ENCODE data around the gene PLAAT5.

Gene PLAAT5

DNA sequence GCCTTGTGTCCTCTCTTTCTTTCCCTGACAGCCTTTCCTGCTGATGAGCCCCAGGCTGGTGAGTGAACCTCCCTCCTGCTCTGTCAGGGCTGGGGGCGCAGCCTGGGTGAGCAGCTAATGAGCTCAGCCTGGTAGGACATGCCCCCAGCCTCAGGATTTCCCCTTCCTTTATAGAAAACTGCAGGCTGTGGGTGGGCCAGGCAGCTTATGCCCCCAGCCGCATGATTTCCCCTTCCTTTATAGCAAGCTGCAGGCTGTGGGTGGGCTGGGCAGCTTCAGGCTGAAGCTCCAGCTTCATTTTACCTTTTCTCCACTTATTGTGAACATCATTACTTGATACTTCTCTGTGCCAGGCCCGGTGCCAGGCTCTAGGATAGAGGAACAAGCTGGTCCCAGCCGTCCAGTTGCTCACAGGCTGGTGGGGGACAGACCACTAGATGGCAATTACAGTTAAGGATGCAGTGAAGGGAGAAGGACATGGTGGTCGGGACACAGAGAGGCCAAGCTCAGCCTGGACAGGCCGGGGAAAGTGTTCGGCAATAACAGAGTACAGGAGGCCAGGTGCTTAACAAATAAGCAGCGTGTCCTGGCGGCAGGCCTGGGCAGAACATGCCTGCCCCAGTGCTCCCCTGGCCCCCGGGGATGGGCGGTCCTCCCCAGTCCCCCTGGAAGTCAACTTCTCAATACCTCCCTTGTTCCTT lies 20.2 kb upstream of the PLAAT5 start:
- DNase-seq: no peak

DNA sequence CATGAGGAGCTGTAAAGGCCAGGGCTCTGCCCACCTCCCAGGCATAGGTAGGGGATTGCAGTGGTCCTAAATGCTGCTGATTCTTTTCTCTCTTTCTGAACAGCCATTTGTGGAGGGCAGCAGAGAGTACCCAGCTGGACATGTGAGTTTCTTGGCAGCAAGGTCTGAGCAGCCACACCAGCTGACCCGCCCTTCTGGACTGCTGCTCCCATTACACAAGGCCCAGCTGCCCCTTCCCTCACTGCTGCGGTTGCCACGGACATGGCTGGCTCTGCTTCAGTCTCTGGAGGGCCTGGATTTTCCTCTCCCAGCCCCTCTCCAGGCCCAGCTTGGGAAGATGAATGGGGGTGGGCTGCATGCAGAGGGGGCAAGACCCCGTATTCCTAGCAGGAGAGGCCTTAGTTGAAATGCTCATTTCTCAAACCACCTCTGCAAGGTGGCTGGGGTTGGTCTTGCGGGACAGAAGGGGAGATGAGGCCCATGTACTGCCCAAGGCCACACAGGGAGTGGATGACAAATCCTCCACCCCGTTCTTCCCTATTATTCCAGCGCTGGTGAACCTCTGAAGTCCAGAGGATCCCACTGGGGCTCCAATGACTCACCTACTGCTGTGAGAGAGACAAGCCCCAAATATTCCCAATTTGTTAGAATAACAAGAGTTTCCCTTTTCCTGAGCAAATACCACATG lies 19.5 kb upstream of the PLAAT5 start:
- no peak for DNase-seq

- DNase-seq: no peak
Observed at GRCh38 chr11:63508745-63509144, 17.8 kb upstream of the PLAAT5 start.

GRCh38 chr11:63508009-63508408 lies 17.0 kb upstream of the PLAAT5 start:
- DNase-seq: no peak

- DNase-seq: no peak
Observed at GRCh38 chr11:63507511-63507910, 16.5 kb upstream of the PLAAT5 start.

GRCh38 chr11:63506876-63507275 lies 15.9 kb upstream of the PLAAT5 start:
- DNase-seq: no peak

GRCh38 chr11:63505857-63506528 lies 15.0 kb upstream of the PLAAT5 start, which contains the start of gene LGALS12:
LGALS12 (plus strand) TSS chr11:63506084; CDS start chr11:63506459, 375 bp downstream.
- DNase-seq: no peak

- no peak for DNase-seq
Observed at GRCh38 chr11:63504933-63505586, 14.1 kb upstream of the PLAAT5 start.

DNA sequence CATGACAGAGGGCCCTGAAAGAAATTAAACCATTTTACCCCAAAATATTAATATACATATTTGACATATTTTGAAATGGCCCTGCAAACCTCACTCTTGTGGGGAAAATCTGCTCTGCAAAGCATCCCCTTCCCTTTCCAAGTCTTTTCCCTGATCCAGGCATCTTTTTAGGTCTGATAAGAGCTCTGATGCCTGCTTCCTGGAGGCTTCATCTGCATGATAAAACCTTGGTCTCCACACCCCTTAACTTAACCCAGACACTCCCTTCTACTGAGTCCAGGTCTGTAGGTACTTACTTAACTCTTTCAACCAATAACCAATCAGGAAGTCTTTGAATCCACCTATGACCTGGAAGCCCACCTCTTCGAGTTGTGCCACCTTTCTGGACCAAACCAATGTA lies 13.1 kb upstream of the PLAAT5 start:
- no peak for DNase-seq

DNA sequence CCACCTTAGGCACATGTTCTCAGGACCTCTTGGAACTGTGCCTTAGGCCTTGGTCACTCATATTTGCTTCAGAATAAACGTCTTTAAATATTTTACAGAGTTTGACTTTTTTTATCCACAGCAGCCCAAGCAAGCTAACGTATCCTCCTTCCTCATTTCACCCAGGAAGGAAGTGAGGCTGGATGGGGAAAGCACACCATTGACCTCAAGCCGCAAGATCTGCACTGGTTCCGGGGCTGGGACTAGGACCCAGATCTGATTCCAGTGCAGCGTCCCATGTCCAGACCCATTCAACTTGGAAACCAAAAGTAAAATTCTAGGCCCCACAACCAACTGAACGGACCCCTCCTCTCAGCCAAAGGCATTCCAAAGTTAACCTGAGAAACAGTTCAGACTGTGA lies 12.5 kb upstream of the PLAAT5 start:
- peak in 1 of 2 donors; percentile 46 for DNase-seq

GRCh38 chr11:63502252-63502820 lies 11.4 kb upstream of the PLAAT5 start:
- no peak for DNase-seq

DNA sequence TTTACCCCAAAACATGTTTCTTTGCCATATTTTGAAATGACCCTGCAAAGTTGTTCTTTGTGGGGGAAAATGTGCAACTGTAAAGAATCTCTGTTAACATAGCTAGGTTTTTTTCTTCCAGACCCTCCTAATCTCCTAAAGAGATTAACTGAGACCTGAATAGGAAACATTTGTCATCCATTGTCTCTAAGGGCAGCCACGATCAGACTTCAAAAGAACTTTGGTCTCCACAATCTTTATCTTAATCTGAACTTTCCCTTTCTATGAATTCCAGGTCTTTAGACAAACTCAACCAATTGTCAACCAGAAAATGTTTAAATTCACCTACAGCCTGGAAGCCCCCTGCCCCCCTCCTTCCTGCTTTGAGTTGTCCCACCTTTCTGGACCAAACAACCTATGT lies 10.3 kb upstream of the PLAAT5 start:
- no peak for DNase-seq

GRCh38 chr11:63499874-63500273 lies 8.9 kb upstream of the PLAAT5 start:
- no peak for DNase-seq

DNA sequence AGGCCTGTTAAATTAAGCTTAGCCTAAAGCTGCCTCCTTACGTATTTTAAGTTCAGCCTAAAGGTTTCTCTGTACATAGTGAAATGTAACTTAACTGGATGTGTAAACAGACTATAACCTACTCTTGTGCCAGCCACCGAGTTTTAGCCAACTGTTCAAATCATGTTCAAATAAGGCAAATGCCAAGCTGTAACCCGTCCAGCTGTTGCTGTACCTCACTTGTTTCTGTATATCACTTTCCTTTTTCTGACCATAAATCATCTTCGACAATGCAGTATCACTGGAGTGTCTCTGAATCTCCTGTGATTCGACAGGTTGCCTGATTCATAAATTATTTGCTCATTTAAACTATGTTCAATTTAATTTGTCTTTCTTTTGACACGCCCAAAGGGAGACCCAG lies 4.0 kb upstream of the PLAAT5 start:
- no peak for DNase-seq

- no peak for DNase-seq
Observed at GRCh38 chr11:63493127-63493526, 2.2 kb upstream of the PLAAT5 start.

DNA sequence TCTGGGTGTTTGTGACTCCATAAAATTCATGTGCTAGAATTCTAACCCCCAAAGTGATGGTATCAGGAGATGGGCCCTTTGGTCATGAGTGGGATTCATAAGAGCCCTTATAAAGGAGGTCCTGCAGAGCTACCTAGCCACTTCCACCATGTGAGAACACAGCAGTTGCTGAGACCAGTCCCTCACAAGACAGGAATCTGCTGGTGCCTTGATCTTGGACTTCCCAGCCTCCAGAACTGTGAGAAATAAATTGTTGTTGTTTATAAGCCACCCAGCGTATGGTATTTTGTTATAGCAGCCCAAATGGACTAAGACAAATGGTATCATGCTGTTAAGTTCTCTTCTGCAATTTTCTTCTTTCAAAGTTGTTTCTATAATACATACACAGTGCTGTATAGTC lies 1.5 kb upstream of the PLAAT5 start:
- DNase-seq: no peak

DNA sequence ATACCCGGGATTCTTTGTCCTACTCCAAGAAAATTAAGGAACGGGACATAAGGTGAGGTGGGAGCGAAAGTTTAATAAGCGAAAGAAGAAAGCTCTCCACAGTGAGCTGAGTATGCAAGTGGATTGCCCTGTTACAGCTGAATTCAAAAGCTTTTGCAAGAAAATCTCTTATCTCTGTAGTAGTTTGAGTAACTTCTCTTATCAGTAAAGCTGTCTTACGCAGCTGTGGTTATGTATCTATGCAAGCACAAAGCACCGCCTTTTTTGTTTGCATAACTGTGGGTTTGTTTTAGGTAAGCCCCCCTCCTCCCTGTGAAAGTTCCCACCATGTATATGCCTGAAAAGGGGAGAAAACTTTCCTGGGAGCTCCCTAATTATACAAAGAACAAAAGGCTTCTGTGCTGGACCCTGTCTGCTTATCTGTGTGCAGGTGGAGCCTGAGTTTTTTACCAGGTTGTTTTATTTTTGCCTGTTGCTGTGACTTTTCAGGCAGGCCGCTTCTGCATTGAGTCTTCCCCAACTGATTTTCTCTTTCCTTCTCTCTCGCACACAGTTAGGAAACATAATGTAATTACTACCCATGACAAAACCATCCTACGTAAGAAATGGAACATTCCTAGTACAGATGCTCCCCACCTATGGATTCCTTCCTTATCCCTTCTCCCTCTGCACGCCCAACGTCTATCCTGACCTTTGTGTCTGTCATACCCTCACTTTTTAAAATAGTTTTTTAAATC lies 837 bp upstream of the PLAAT5 start:
- no peak for DNase-seq

DNA sequence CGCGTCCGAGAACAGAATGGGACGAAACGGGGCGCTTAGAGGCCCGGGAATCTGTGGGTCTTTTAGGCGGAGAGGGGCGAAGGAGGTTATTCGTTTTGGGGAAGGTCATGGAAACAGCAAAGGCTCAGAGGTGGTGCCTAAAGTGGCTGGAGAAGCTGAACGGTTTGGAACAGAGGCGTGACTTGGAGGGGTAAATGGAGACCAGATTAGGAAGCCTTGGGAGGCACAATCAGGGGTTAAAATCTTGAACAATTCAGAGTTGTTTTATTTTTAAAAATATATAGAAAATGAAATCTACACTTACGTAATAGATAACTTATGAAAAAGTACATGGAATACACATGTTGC lies 247 bp upstream of the PLAAT5 start:
- no peak for DNase-seq

DNA sequence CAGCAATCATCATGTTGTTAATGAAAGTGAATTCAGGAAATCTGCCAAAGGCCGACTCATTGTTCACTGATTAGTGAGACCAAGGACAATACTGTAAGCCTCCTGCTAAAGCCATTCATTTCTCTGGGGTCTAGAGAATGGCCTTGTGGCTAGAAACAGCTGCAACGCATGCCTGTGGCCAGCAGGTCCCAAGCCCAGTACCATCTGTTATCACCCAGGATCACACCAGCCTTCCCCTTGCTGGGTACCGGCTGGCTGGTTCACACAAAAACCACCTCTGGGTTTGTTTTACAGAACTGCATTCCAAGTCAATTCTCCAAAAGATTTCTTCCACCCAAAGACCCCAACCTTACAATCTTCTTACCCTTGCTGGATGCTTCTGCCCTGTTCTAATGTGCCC lies 1.1 kb downstream of the PLAAT5 start:
- no peak for DNase-seq

- no peak for DNase-seq
Observed at GRCh38 chr11:63488789-63489188, 2.2 kb downstream of the PLAAT5 start.

- no peak for DNase-seq
Observed at GRCh38 chr11:63485777-63486176, 5.2 kb downstream of the PLAAT5 start.

DNA sequence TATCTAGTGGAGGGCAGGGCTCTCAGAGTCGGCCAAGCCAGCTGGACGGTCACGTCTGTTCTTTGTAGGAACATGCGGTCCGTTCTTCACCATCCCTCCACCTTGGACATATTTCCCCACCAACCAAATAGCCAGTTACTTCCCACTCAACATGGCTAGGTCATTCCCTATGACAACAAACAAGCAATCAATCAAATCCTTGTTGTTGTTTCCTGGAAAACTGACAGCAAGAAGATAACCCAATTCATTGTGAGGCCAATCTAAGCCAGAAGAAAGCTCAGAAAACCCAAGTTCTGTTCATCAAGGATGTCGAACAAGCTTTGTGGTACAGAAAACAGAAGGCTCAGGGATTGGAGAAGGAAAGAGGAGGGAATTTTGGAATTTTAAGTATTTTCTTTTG lies 10.9 kb downstream of the PLAAT5 start:
- no peak for DNase-seq

GRCh38 chr11:63478896-63479295 lies 12.1 kb downstream of the PLAAT5 start:
- peak; percentile 69 to 79 for DNase-seq

All from CD4-positive, alpha-beta T cell treated with Interleukin-4 for 1 hour (primary cell).